Endothelial cell of umbilical vein (primary cell): ENCODE results near the gene SUSD2. TPM values are rescaled to one million over a fixed set of nuclear protein-coding genes. Genes with fewer than 3 reads are reported as not detected.
"Not testable (repeated sequence)": the region's sequence is repeated elsewhere in the genome, so short reads cannot be mapped to it uniquely, and the experiment has no call there.

ENCODE experiments used
- BruUV-seq: library from RNA; stranded (reverse); fragments of 400-500 nt; replicated peaks from 2 replicates; lab custom pipeline; 2021; lab: Mats Ljungman, UMichigan
- CTCF ChIA-PET: fragments of 300-600, 350-600 bp; sonication (Branson Sonifier 250); formaldehyde crosslinking; loops from one replicate; lab custom pipeline; 2021; ENCODE audit warnings: antibody characterized with exemption, inconsistent platforms; lab: Charles Lee
- POLR2A ChIA-PET: fragments of 300-600, 350-600 bp; sonication (Branson Sonifier 250); formaldehyde crosslinking; loops from one replicate; lab custom pipeline; 2021; ENCODE audit warnings: antibody characterized with exemption, inconsistent platforms; lab: Charles Lee
- DNase-seq: peaks from one replicate; pipeline ENCODE4 v3.0.0-alpha.2; 2011; ENCODE audit warnings: low read depth, low spot score
- FAIRE-seq: peaks from 2 replicates; lab custom pipeline; 2011; peaks lifted over from hg19 to GRCh38; lab: Jason Lieb, UNC
- H2AFZ ChIP-seq: 2 replicates; pipeline ENCODE4 v1.6.0; 2012; ENCODE audit warnings: low read depth, low read length, control low read depth, inconsistent platforms
- H3K27ac ChIP-seq: 2 replicates; pipeline ENCODE4 v1.5.1; 2011; ENCODE audit warnings: low read depth, mild to moderate bottlenecking, control low read depth, low read length, moderate library complexity; ENCODE audit not compliant: insufficient read depth
- H3K27me3 ChIP-seq, 2 experiments: 2 replicates each; pipeline versions ENCODE4 v1.6.0 to v1.6.1; 2011; ENCODE audit warnings: low read length in 2 of 2, mixed read lengths in 1 of 2; ENCODE audit not compliant: control insufficient read depth in 2 of 2, insufficient read depth in 2 of 2
- H3K36me3 ChIP-seq, 2 experiments: 2 replicates in 1 of 2; 3 replicates in 1 of 2; pipeline ENCODE4 v1.5.1; 2011; ENCODE audit warnings: low read length in 2 of 2, mild to moderate bottlenecking in 1 of 2, moderate library complexity in 1 of 2; ENCODE audit not compliant: control insufficient read depth in 2 of 2, insufficient read depth in 2 of 2; ENCODE audit errors: extremely low read depth in 1 of 2
- H3K4me1 ChIP-seq: 3 replicates; pipeline ENCODE4 v1.5.1; 2011; ENCODE audit warnings: mild to moderate bottlenecking, low read length; ENCODE audit not compliant: control insufficient read depth, insufficient read depth; ENCODE audit errors: extremely low read depth
- H3K4me2 ChIP-seq: 2 replicates; pipeline ENCODE4 v1.6.1; 2011; ENCODE audit warnings: low read length, control low read depth, mixed read lengths; ENCODE audit not compliant: insufficient read depth
- H3K4me3 ChIP-seq, 3 experiments: fragments of 200-600 bp in 1 of 3; sonication (generic), shearing (Covaris generic) in 1 of 3; replicated peaks in 1 of 3; 2 replicates each; pipeline ENCODE4 v1.5.1; 2011 to 2016; ENCODE audit warnings: control low read depth in 3 of 3, low read length in 3 of 3, mild to moderate bottlenecking in 2 of 3, inconsistent platforms in 1 of 3, low read depth in 1 of 3, moderate library complexity in 1 of 3; ENCODE audit not compliant: insufficient read depth in 1 of 3
- H3K79me2 ChIP-seq: 2 replicates; pipeline ENCODE4 v1.6.0; 2012; ENCODE audit warnings: low read length, inconsistent platforms; ENCODE audit not compliant: control insufficient read depth, insufficient read depth
- H3K9ac ChIP-seq: replicated peaks from 2 replicates; pipeline ENCODE3; 2011; ENCODE audit warnings: low read length, control low read depth; ENCODE audit not compliant: insufficient read depth; ENCODE audit errors: extremely low read depth
- H3K9me1 ChIP-seq: replicated peaks from 3 replicates; pipeline ENCODE4 v1.6.0; 2011; ENCODE audit warnings: mild to moderate bottlenecking, low read length; ENCODE audit not compliant: control insufficient read depth, insufficient read depth; ENCODE audit errors: extremely low read depth
- H3K9me3 ChIP-seq: replicated peaks from 2 replicates; pipeline ENCODE4 v1.5.1; 2012; ENCODE audit warnings: low read length, inconsistent platforms; ENCODE audit not compliant: control insufficient read depth, insufficient read depth
- H4K20me1 ChIP-seq: replicated peaks from 2 replicates; pipeline ENCODE3; 2011; ENCODE audit warnings: mild to moderate bottlenecking, low read length; ENCODE audit not compliant: control insufficient read depth, insufficient read depth; ENCODE audit errors: extremely low read depth
- GATA2 ChIP-seq: IDR thresholded peaks from 2 replicates; pipeline ENCODE4 v1.7.0; 2011; ENCODE audit warnings: low read depth, mild to moderate bottlenecking, moderate library complexity, mixed read lengths, low read length; ENCODE audit not compliant: insufficient read length, insufficient read depth
- JUN ChIP-seq: IDR thresholded peaks from 2 replicates; pipeline ENCODE4 v1.6.1; 2011; ENCODE audit warnings: borderline replicate concordance, low read depth; ENCODE audit not compliant: insufficient read length, insufficient read depth
- POLR2A ChIP-seq: IDR thresholded peaks from 2 replicates; pipeline ENCODE4 v1.6.1; 2012; ENCODE audit warnings: low read depth, mild to moderate bottlenecking, control low read depth, low read length
- dilution Hi-C: fragments of 300-500 bp; cut with MboI; formaldehyde crosslinking; loops from one replicate; pipeline ENCODE4 v1.15.0; 2019; ENCODE audit warnings: low sequenced_read_pairs; ENCODE audit not compliant: extremely low pct_ligation_motif_present
- intact Hi-C: fragments of 100-400 bp; cut with micrococcal nuclease; formaldehyde crosslinking; loops from one replicate; pipeline ENCODE4 v1.10.0; 2022
- polyA plus RNA-seq, 4 experiments: library from polyadenylated mRNA; depleted of rRNA in 3 of 4; stranded (reverse) in 3 of 4; unstranded in 1 of 4; fragments of >200 nt; gene quantifications; 2 replicates each; pipeline versions ENCODE4 v1.2.1 to v1.2.3, GENCODE V29; 2011 to 2012; ENCODE audit warnings: missing spikeins in 1 of 4
- total RNA-seq: library from RNA; stranded (reverse); gene quantifications from 2 replicates; pipeline ENCODE4 v1.2.3, GENCODE V29; 2021

SUSD2 gene
- total and polyA plus RNA-seq, 2 donors (not counting 3 experiments of a cell fraction or from before 2014, with no cell fraction given), result 0.26 to 0.27 TPM

DNA sequence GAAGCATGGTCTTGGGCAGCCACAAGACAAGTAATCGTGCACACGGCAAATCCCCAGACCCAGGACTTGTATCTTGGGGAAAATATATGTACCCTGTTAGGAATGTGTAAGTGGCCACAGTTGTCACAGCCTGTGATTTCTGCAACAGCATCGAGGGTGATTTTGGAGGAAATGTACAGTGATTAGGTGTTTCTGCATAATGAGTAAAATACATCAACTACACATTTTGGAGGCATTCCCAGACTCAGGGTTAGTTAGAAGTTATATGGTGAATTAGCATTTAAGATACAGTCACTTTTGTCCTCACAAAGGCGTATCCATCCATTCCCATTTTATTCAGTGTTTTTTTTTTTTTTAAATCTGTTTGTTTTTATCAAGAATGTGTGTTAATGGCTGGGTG lies 28.4 kb downstream of the SUSD2 start:
- H3K79me2 ChIP-seq, result no peaks in the 10 kb centered on the region
- no peak for DNase-seq
- no TSS peak for BruUV-seq
- no peak overlapping the region for H3K9ac ChIP-seq
- H3K27me3 ChIP-seq, result no peaks in the 10 kb centered on the region
- no peaks in the 10 kb centered on the region for H3K9me1 ChIP-seq
- peak overlapping the region; percentile 99 for H3K27ac ChIP-seq
- H3K4me3 ChIP-seq, result no peak overlapping the region
- dilution Hi-C loops, result no loop called here
- TF ChIP-seq POLR2A (no peak), GATA2 (no peak), JUN (no peak)
- peak; percentile 12 for FAIRE-seq
- H3K9me3 ChIP-seq, result no peaks in the 10 kb centered on the region
- no peaks in the 10 kb centered on the region for H3K36me3 ChIP-seq
- peaks cover 43% of the 10 kb centered on the region for H3K4me1 ChIP-seq
- H4K20me1 ChIP-seq, result no peaks in the 10 kb centered on the region
- no peak overlapping the region for H3K4me2 ChIP-seq
- ChIA-PET POLR2A (interaction anchor here (0.7 kb wide), 1 partner anchor 38 kb away, joined by 4 read pairs; no protein-coding TSS in a partner anchor), CTCF (interaction anchor here (0.7 to 4.2 kb wide), 3 partner anchors 9 to 22 kb away, joined by 3 to 17 read pairs (median 3); no protein-coding TSS in a partner anchor)
- H2AFZ ChIP-seq, result no peak overlapping the region
- intact Hi-C loops, result no loop called here

DNA sequence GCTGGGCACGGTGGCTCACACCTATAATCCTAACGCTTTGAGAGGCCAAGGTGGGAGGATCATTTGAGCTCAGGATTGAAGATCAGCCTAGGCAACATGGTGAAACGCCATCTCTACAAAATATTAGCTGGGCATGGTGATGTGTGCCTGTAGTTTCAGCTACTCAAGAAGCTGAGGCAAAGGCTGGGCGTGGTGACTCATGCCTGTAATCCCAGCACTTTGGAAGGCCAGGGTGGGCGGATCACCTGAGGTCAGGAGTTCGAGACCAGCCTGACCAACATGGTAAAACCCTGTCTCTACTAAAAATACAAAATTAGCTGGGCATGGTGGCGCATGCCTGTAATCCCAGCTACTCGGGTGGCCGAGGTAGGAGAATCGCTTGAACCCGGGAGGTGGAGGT lies 29.1 kb downstream of the SUSD2 start:
- POLR2A ChIA-PET, result interaction anchor here (0.7 kb wide), 1 partner anchor 37 kb away, joined by 4 read pairs; no protein-coding TSS in a partner anchor
- H3K27me3 ChIP-seq, H3K9me3 ChIP-seq, dilution Hi-C loops, BruUV-seq, H3K9ac ChIP-seq, H3K36me3 ChIP-seq, FAIRE-seq, DNase-seq, intact Hi-C loops, H3K4me3 ChIP-seq, H3K4me2 ChIP-seq, H2AFZ ChIP-seq, H4K20me1 ChIP-seq, H3K27ac ChIP-seq, H3K79me2 ChIP-seq, H3K9me1 ChIP-seq: not testable (repeated sequence)
- H3K4me1 ChIP-seq, result peaks cover 42% of the 10 kb centered on the region
- CTCF ChIA-PET, result interaction anchor here (0.7 to 4.2 kb wide), 2 partner anchors 9 to 21 kb away, joined by 3 to 17 read pairs; no protein-coding TSS in a partner anchor

- intact Hi-C loops, H3K4me3 ChIP-seq, DNase-seq, H3K27me3 ChIP-seq, H2AFZ ChIP-seq, H3K36me3 ChIP-seq, H3K4me2 ChIP-seq, H3K9me3 ChIP-seq, H4K20me1 ChIP-seq, dilution Hi-C loops, POLR2A ChIA-PET, H3K9me1 ChIP-seq, H3K27ac ChIP-seq, H3K79me2 ChIP-seq, FAIRE-seq, H3K9ac ChIP-seq, BruUV-seq: not testable (repeated sequence)
- peaks cover 32% of the 10 kb centered on the region for H3K4me1 ChIP-seq
- CTCF ChIA-PET, result interaction anchor here (0.8 kb wide), 1 partner anchor 19 kb away, joined by 3 read pairs; no protein-coding TSS in a partner anchor
Measured at GRCh38 chr22:24211716-24212115, 30.4 kb downstream of the SUSD2 start.

GRCh38 chr22:24213111-24213510 lies 31.8 kb downstream of the SUSD2 start:
- DNase-seq, H3K9me3 ChIP-seq, intact Hi-C loops, FAIRE-seq, POLR2A ChIA-PET, H3K36me3 ChIP-seq, dilution Hi-C loops, CTCF ChIA-PET, H3K9ac ChIP-seq, H4K20me1 ChIP-seq, H3K4me3 ChIP-seq, H3K27ac ChIP-seq, H3K27me3 ChIP-seq, H3K4me2 ChIP-seq, BruUV-seq, H3K79me2 ChIP-seq, H3K9me1 ChIP-seq, H2AFZ ChIP-seq: not testable (repeated sequence)
- peaks cover 20% of the 10 kb centered on the region for H3K4me1 ChIP-seq
